AG09319 (cell line): ENCODE data around the gene SCAMP4.
"Not testable (repeated sequence)": the region's sequence is repeated elsewhere in the genome, so short reads cannot be mapped to it uniquely, and the experiment has no call there.

ENCODE experiments used
- DNase-seq: peaks from one replicate; pipeline ENCODE4 v3.0.0-alpha.2; 2010; ENCODE audit warnings: low read depth; ENCODE audit errors: extremely low read depth
- CTCF ChIP-seq: IDR thresholded peaks from 2 replicates; pipeline ENCODE4 v1.5.1; 2011; ENCODE audit warnings: low read depth, mild to moderate bottlenecking, inconsistent platforms, low read length, moderate library complexity

The SCAMP4 gene

DNA sequence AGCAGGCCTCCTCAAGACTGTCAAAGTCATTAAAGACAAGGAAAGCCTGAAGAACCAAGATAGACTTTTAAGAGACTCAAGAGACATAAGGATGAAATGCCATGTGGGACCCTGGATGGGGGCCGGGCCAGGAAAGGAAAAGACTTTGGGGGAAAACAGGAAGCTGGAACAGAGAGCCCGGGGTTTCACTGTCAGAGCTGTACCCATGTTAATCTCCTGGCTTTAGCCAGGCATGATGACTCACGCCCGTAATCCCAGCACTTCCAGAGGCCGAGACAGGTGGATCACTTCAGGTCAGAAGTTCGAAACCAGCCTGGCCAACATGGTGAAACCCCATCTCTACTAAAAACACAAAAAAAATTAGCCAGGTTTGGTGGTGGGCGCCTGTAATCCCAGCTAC is 36.2 kb upstream of the SCAMP4 start:
- DNase-seq: no peak
- no peak for TF ChIP-seq CTCF

DNA sequence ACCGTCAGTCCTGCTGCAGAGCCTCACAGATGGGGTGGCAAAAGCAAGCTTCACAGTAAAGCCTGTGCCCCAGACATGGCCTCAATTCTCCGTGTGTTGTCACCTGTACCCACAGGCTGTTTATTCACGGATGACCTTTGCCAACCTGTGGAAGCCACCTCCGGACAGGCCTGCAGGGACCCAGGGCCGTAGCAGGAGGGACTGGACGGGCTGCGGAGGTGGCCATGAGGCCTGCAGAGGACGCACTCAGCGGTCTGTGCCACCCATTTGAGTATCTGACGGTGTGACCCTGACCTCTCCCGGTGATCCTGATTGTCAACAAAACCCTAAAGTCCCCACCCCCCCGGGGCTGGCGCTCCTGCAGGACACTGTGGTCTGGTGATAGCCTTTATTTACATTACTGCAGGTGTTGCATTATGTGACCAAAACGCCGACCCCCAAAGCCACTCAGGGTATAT is 34.0 kb upstream of the SCAMP4 start:
- DNase-seq: no peak
- TF ChIP-seq CTCF: no peak

GRCh38 chr19:1871630-1872029 is 33.6 kb upstream of the SCAMP4 start:
- DNase-seq: no peak
- no peak for TF ChIP-seq CTCF

DNA sequence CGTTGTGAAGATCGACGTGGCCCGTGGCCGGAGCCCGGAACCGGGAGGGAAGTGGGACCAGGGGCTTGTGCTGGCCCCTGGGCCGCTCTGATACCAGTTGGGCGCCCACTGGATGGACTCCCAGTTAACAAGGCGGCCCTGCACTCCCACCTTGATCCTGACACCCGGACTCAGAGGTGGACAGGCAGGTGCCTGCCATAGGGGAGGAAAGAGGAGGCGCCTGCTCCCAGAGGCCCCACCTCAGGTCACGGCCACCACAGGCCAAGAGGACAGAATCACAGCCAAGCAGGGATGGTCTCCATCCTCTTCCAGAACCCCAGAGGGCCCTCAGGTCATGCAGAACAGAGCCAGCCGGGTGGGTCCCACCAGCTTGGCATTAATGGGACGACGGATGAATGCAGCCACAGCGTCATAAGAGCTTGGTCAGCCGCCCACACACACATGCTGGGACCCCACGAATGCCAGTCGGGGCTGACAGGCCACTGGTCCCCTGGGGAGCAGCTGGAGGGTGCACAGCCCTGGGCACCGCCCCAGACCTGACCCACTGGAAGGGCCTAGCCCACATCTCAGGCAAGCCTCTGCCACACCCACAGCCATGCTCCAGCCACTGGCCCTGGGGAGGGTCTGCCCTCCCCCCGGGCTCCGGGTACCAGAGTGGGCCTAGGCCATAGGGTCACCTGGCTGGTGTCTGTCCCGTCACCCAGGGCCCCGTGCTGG is 32.2 kb upstream of the SCAMP4 start:
- DNase-seq: no peak
- no peak for TF ChIP-seq CTCF

DNA sequence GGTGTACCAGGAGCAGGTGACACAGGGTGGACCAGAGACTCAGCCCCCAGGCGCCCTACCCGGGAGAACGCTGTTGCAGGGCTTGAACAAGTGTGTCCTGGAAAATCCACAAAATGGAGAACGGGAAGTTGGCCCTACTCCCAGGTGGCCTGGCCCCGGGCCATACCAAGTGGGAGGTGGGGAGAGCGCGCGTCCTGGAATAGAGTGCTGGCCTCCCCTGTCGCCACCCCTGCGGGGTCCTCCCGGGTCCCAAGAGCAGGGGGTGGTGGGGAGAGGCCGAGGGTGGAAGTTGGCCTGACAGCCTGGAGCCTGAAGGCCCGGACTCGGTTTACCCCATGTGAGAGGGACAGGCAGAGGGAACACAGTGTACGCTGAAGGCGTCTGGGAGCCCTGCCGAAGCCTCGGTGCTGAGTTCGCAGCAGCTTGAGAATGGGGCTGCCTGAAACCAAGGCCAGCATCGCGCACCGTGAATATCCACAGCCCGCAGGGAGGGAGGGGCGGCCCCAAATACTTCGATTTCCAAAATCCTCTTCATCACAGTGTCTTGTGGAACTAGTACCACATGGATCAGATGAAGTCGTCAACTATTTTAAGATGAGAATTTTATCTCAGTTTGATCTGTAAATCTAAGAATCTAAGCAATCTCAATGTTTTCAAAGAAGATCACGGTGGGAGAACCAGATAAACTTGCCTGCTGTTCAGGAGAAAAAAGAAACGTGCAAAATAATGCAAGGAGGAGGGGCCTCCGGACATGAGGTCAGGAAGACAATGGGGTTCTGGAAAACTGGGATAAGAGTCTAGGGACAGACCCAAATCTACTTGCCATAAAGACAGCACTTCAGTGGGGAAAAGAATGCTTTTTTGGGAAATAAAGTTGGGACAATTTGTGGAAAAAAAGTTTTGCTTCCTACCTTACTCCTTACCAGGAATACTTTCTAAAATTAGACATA is 31.4 kb upstream of the SCAMP4 start:
- DNase-seq: no peak

DNA sequence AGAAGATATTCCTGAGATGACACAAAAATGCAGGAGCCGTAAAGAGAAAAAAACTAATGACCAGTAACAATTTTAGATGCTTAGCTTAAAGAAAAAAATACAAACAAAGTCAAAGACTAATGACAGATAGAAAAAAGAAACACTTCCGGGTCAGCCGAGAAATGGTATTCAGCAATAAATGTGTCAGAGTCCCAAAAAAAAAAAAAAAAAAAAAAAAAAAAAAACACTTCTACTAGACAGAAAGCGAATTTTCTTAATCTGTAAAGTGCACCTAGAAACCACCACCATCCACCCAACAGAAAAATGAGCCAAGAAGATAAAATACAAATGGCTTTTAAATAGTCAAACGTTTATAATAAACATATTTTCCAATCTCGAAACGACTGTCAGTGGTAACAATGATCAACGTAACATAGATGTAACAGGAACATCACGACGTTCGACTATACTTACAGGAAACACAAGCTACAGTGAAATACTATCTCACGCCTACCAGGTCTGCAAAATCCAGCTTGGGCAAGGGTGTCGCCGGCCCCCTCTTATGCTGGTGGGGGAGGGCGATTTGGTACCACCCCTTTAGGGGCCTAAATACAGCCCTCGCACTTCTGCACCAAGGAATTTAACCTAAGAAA is 30.5 kb upstream of the SCAMP4 start:
- DNase-seq: no peak
- no peak for TF ChIP-seq CTCF

More for the DNA sequence above, 31.4 kb upstream of the SCAMP4 start:
- TF ChIP-seq CTCF: no peak

GRCh38 chr19:1875265-1875645 is 29.9 kb upstream of the SCAMP4 start:
- DNase-seq: not testable (repeated sequence)
